ENCODE results near the gene TAAR2.
"Not testable (repeated sequence)": the region's sequence is repeated elsewhere in the genome, so short reads cannot be mapped to it uniquely, and the experiment has no call there.

TAAR2 gene, protein sequence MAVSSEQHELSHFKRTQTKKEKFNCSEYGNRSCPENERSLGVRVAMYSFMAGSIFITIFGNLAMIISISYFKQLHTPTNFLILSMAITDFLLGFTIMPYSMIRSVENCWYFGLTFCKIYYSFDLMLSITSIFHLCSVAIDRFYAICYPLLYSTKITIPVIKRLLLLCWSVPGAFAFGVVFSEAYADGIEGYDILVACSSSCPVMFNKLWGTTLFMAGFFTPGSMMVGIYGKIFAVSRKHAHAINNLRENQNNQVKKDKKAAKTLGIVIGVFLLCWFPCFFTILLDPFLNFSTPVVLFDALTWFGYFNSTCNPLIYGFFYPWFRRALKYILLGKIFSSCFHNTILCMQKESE

DNA sequence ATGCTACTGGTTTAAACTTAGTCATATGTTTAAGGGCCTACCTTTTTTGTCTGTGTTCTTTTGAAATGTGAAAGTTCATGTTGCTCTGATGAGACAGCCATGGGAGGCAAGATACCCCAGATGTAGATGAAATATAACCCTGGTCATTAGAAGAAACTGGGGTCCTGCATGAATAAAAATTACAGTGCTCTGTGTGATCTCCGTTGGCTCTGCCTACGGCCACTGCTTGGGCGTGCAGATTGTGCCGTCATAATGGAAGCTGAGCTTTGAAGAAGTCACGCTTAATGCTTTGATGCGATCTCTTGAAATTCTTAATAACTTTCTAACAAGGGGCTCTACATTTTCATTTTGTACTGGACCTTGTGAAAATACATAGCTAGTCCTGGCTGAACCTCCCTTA is at the start of gene TAAR2:
TSS of gene TAAR2 (minus strand) at position 101 of the 400 bp plus-strand sequence. CDS start at position 101, 0 bp downstream.
- no peak for DNase-seq

- DNase-seq = no peak
These were observed 49.5 kb upstream of the TAAR2 start for GRCh38 chr6:132673376-132674094.

GRCh38 chr6:132671295-132671694 is 47.2 kb upstream of the TAAR2 start:
- DNase-seq = no peak

DNA sequence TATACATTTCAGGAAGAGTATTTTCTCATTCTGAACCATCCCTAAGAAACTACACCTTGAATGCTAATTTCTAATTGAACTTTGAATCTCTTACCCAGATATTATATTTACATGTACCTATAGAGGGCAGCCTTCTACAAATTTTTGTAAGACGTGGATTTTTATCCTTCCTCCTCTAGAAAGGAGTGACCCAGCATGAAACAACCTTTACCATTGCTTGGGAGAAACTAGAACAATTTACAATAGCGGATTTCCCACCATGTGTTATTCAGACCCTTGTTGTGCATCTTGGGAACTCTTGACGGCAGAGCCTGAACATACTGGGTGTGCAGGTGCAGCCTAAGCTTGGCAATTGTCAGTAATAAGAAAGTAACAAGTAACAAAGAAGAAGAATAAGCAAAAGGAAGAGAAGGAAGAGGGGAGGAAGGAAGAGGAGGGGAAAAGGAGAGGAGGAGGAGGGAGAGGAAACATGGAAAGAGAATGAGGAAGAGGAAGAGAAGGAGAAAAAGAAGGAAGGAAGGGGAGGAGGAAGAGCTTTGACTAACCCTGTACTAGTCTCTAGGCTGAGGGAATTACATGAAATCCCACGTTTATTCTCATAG is 45.7 kb upstream of the TAAR2 start:
- no peak for DNase-seq

DNA sequence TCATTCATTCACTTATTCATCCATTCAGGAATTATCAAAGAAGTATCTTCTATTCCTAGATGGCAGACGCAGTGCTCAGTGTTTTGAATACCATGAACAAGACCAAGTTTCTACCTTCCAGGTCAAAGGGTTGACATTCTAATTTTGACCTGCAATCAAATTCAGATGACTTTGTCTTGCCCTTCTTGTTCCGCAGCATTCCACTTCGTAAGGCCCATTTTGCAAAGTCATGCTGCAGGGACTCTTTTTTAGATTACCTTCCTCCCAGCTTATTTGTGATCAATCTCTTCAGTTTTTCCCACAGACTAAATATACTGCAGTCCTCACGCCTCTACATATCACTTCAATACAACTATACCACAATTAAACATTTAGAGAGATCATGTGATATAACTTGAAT is 42.0 kb upstream of the TAAR2 start:
- DNase-seq = no peak

- DNase-seq = no peak
These were observed 40.4 kb upstream of the TAAR2 start for GRCh38 chr6:132664309-132665034.

GRCh38 chr6:132663661-132664060 is 39.6 kb upstream of the TAAR2 start:
- DNase-seq = no peak

GRCh38 chr6:132661906-132662305 is 37.8 kb upstream of the TAAR2 start:
- DNase-seq = no peak

- no peak for DNase-seq
These were observed 35.0 kb upstream of the TAAR2 start, which contains the start of gene TAAR1 for GRCh38 chr6:132659082-132659481. TSS of gene TAAR1 (minus strand) at chr6:132659182. CDS start at chr6:132646003, 13,179 bp downstream.

- no peak for DNase-seq
These were observed 27.0 kb upstream of the TAAR2 start for GRCh38 chr6:132651062-132651461.

GRCh38 chr6:132650429-132650828 is 26.4 kb upstream of the TAAR2 start:
- no peak for DNase-seq

- no peak for DNase-seq
These were observed 24.8 kb upstream of the TAAR2 start for GRCh38 chr6:132648828-132649227.

DNA sequence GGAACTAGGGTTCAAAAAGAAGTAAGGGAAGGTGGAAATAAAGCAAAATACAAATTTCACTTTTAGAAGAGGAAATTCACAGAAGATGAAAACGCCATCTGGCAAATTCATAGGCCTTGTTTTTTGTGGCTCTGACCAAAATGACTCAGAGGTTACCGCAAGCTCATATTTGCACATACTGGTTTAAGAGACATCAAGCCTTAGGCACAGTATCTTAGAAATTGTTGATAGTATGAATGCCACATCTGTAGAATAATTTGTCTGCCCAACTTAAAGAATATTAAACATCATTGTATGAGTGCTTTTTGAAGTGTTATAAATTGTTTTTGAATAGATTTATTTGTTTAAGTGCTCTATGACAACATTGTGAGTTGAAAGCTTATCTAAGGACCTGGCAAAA is 24.3 kb upstream of the TAAR2 start:
- DNase-seq = no peak

DNA sequence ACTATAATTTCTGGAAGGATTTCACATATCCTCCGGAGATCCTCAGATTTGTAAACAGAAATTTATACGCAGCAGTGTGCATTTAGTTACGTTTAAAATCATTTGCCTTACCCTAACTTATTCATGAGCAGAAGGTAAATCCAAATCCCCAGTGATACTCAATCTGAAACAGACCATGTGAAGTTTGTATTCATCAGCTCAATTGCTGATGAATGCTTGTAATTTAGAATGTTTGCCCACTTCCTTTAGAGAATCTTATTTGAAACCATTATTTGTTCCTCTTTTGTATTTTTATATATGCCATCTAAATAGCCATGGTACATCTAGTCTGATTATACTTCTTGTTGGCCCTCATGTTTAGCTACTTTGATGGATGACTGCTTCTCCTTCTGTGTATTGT is 19.5 kb upstream of the TAAR2 start:
- DNase-seq = no peak

- not testable (repeated sequence) for DNase-seq
These were observed 13.1 kb upstream of the TAAR2 start for GRCh38 chr6:132637135-132637534.

GRCh38 chr6:132635906-132636305 is 11.8 kb upstream of the TAAR2 start:
- DNase-seq = not testable (repeated sequence)

DNA sequence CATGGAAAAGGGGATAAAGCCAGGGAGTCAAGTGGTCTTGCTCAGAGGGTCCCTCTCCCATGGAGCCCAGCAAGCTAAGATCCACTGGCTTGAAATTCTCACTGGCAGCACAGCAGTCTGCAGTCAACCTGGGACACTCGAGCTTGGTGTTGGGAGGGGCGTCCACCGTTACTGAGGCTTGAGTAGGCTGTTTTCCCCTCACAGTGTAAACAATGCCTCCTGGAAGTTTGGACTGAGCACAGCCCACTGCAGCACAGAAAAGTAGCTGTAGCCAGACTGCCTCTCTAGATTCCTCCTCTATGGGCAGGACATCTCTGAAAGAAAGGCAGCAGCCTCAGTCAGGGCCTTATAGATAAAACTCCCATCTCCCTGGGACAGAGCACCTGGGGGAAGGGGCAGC is 11.2 kb upstream of the TAAR2 start:
- not testable (repeated sequence) for DNase-seq

DNA sequence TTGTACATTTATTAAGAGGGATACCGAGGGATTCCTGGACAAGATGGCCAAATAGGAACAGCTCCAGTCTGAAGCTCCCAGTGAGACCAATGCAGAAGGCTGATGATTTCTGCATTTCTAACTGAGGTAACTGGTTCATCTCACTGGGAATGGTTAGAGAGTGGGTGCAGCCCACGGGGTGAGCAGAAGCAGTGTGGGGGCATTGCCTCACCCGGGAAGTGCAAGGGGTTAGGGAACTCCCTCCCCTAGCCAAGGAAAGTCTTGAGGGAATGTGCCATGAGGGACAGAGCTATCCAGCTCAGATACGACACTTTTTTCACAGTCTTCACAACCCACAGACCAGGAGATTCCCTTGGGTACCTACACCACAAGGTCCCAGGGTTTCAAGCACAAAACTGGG is 10.7 kb upstream of the TAAR2 start:
- no peak for DNase-seq

GRCh38 chr6:132633362-132633761 is 9.3 kb upstream of the TAAR2 start:
- no peak for DNase-seq

DNA sequence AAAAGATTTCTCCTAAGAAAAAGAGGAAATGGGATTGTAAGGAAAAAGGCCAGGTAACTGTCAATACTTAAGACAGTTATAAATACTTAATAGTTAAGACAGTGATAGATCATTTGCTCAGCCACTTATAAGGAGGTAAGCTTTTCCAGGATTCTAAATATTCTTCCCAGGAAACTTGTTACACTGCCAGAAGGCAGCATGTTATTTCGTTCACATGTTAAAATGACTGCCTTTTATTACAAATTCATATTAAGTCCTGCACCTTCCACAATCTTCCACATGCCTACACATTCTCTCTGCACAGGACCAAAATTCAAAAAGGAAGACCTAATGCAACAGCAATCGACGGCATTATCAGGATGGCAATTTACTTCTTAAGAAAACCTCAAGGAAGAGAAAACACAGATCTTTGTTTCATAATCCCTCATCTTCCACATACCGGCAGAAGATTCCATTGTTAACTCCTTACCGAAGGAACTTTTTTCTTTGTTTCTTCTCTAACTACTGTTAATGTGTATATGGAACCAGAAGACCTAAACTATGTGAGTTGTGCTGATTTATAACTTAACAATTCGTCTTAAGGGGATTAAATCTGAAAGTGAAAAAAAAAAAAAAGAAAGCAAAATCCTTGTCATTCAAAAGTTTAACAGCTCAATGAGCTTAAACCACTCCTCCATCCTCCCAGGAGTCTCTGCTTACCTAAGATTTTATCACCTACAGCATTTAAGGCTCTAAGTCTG is 799 bp downstream of the TAAR2 start:
- DNase-seq = no peak

GRCh38 chr6:132616677-132617076 is 7.4 kb downstream of the TAAR2 start:
- DNase-seq = no peak

- no peak for DNase-seq
These were observed 9.5 kb downstream of the TAAR2 start for GRCh38 chr6:132614554-132614953.

Data from cortex of kidney (tissue), 1 donor.